ENCODE results near the gene ZNF567. TPM values are rescaled to one million over a fixed set of nuclear protein-coding genes. Genes with fewer than 3 reads are reported as not detected.
"Not testable (repeated sequence)": the region's sequence is repeated elsewhere in the genome, so short reads cannot be mapped to it uniquely, and the experiment has no call there.

The ZNF567 gene
- polyA plus RNA-seq, 6 donors from 2014 or later = 3.3 to 20.0 (median 12.9) TPM

GRCh38 chr19:36707134-36707533 lies 19.7 kb downstream of the ZNF567 start:
- Mint-ChIP-seq H3K36me3 (peaks cover 57 to 63% of the 10 kb centered on the region in 2 donors), H3K9me3 (peaks cover 9 to 91% (median 87%) of the 10 kb centered on the region in 7 donors), H3K4me1 (peaks cover 0 to 8% (median 0%) of the 10 kb centered on the region in 3 donors), H3K27ac (no peak overlapping the region), H3K27me3 (no peaks in the 10 kb centered on the region), H3K4me3 (no peak overlapping the region)
- DNase-seq = no peak
- no peak for ATAC-seq (ENCODE audit: low read depth in 2 of 2)

GRCh38 chr19:36709423-36709822 lies 22.0 kb downstream of the ZNF567 start:
- Mint-ChIP-seq H3K27me3 (no peaks in the 10 kb centered on the region), H3K27ac (no peak overlapping the region), H3K4me3 (no peak overlapping the region), H3K4me1 (peaks cover 0 to 8% (median 0%) of the 10 kb centered on the region in 3 donors), H3K36me3 (peaks cover 77 to 79% of the 10 kb centered on the region in 2 donors), H3K9me3 (peaks cover 11 to 99% (median 95%) of the 10 kb centered on the region in 7 donors)
- DNase-seq = no peak
- ATAC-seq (ENCODE audit: low read depth in 2 of 2) = no peak

DNA sequence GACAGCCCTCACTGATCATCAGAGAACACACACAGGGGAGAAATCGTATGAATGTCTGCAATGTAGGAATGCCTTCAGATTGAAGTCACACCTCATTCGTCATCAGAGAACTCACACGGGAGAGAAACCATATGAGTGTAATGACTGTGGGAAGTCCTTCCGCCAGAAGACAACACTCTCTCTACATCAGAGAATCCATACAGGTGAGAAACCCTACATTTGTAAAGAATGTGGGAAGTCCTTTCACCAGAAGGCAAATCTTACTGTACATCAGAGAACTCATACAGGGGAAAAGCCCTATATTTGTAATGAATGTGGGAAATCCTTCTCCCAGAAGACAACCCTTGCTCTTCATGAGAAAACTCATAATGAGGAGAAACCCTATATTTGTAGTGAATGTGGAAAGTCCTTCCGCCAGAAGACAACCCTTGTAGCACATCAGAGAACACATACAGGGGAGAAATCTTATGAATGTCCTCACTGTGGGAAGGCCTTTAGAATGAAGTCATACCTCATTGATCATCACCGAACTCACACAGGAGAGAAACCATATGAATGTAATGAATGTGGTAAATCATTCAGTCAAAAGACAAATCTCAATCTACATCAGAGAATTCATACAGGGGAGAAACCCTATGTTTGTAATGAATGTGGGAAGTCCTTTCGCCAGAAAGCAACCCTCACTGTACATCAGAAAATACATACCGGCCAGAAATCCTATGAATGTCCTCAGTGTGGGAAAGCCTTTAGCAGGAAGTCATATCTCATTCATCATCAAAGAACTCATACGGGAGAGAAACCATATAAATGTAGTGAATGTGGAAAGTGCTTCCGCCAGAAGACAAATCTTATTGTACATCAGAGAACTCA lies 32.5 kb downstream of the ZNF567 start:
- DNase-seq (no peak), ATAC-seq (ENCODE audit: low read depth in 2 of 2) (no peak)
- Mint-ChIP-seq H3K36me3 (peaks cover 53 to 58% of the 10 kb centered on the region in 2 donors), H3K9me3 (peaks cover 19 to 84% (median 74%) of the 10 kb centered on the region in 7 donors), H3K4me3 (no peak overlapping the region), H3K4me1 (no peaks in the 10 kb centered on the region), H3K27me3 (no peaks in the 10 kb centered on the region), H3K27ac (peak overlapping the region in 1 of 6 donors; percentile 28)

DNA sequence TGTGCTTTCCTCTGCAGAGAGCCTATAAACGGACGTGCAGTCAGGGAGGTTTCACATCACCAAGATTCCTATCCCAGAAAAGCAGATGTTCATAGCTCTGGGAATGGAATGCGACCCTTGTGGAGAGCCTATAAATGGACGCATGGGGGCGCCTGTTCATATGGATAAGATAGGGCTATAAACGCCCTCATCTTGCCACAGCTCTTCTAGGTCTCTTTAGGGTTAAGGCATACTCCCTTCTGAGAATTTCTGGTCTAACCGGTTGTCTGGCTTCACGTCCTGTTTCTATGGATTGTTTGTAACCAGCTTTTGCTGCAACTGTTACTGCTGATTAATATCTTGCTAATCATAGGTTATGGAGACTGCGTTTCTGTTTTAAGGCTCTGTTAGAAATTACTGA lies 48.8 kb downstream of the ZNF567 start:
- H3K27me3 Mint-ChIP-seq; DNase-seq; H3K4me3 Mint-ChIP-seq; H3K4me1 Mint-ChIP-seq; H3K27ac Mint-ChIP-seq; ATAC-seq (ENCODE audit: low read depth in 2 of 2): not testable (repeated sequence)
- peaks cover 25 to 98% (median 90%) of the 10 kb centered on the region in 7 donors for H3K9me3 Mint-ChIP-seq
- peaks cover 58 to 85% of the 10 kb centered on the region in 2 donors for H3K36me3 Mint-ChIP-seq

- DNase-seq = no peak
- no peak overlapping the region for H3K4me3 Mint-ChIP-seq
- H3K4me1 Mint-ChIP-seq = no peaks in the 10 kb centered on the region
- H3K27me3 Mint-ChIP-seq = no peaks in the 10 kb centered on the region
- ATAC-seq (ENCODE audit: low read depth in 2 of 2) = no peak
- no peak overlapping the region for H3K27ac Mint-ChIP-seq
- peaks cover 38 to 39% of the 10 kb centered on the region in 2 donors for H3K36me3 Mint-ChIP-seq
- H3K9me3 Mint-ChIP-seq = peaks cover 5 to 97% (median 91%) of the 10 kb centered on the region in 7 donors
Measured at GRCh38 chr19:36745870-36746269, 58.5 kb downstream of the ZNF567 start.

DNA sequence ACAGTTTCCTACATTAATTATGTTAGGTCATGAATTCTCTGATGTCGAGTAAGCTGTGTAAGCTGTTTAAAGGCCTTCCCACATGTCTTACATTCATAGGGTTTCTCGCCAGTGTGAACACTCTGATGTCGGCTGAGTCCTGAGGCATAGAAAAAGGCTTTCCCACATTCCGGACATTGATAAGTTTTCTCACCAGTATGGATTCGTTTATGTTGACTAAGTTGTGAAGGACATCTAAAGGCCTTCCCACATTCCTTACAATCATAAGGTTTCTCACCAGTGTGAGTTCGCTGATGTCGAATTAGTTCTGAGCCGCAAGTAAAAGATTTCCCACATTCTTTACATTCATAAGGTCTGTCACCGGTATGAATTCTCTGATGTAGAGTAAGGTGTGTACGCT lies 60.3 kb downstream of the ZNF567 start:
- ATAC-seq (ENCODE audit: low read depth in 2 of 2) (no peak), DNase-seq (no peak)
- Mint-ChIP-seq H3K9me3 (peaks cover 0 to 98% (median 91%) of the 10 kb centered on the region in 7 donors), H3K4me1 (no peaks in the 10 kb centered on the region), H3K27ac (no peak overlapping the region), H3K36me3 (peaks cover 45 to 46% of the 10 kb centered on the region in 2 donors), H3K4me3 (no peak overlapping the region), H3K27me3 (no peaks in the 10 kb centered on the region)

DNA sequence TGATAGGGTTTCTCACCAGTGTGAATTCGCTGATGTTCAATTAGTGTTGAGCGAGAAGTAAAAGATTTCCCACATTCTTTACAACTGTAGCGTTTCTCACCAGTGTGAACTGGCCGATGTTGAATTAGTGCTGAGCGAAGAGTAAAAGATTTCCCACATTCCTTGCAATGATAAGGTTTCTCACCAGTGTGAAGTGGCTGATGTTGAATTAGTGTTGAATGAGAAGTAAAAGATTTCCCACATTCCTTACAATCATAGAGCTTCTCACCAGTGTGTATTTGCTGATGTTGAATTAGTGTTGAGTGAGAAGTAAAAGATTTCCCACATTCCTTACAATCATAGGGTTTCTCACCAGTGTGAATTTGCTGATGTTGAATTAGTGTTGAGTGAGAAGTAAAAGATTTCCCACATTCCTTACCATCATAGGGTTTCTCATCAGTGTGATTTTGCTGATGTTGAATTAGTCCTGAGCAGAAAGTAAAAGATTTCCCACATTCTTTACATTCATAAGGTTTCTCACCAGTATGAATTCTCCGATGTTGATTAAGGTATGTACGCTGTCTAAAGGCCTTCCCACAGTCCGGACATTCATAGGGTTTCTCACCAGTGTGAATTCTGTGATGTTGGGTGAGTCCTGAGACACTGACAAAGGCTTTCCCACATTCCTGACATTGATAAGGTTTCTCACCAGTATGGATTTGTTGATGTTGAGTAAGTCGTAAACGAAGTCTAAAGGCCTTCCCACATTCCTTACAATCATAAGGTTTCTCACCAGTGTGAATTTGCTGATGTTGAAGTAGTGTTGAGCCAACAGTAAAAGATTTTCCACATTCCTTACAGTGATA lies 61.2 kb downstream of the ZNF567 start:
- DNase-seq (no peak), ATAC-seq (ENCODE audit: low read depth in 2 of 2) (no peak)
- Mint-ChIP-seq H3K27me3 (no peaks in the 10 kb centered on the region), H3K36me3 (peaks cover 48 to 49% of the 10 kb centered on the region in 2 donors), H3K9me3 (peaks cover 0 to 97% (median 90%) of the 10 kb centered on the region in 7 donors), H3K4me1 (no peaks in the 10 kb centered on the region), H3K4me3 (no peak overlapping the region), H3K27ac (no peak overlapping the region)

DNA sequence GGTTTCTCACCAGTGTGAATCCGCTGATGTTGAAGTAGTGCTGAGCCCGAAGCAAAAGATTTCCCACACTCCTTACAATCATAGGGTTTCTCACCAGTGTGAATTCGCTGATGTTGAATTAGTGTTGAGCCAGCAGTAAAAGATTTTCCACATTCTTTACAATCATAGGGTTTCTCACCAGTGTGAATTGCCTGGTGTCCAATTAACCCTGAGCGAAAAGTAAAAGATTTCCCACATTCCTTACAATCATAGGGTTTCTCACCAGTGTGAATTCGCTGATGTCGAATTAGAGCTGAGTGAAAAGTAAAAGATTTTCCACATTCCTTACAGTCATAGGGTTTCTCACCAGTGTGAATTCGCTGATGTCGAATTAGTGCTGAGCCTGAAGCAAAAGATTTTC lies 62.2 kb downstream of the ZNF567 start:
- Mint-ChIP-seq H3K36me3 (peaks cover 51 to 59% of the 10 kb centered on the region in 2 donors), H3K9me3 (peaks cover 0 to 97% (median 91%) of the 10 kb centered on the region in 7 donors)
- not testable (repeated sequence) for H3K27ac Mint-ChIP-seq; H3K4me3 Mint-ChIP-seq; H3K4me1 Mint-ChIP-seq; H3K27me3 Mint-ChIP-seq; DNase-seq; ATAC-seq (ENCODE audit: low read depth in 2 of 2)

GRCh38 chr19:36750066-36750691 lies 62.8 kb downstream of the ZNF567 start:
- Mint-ChIP-seq H3K36me3 (peaks cover 51 to 63% of the 10 kb centered on the region in 2 donors), H3K4me1 (no peaks in the 10 kb centered on the region), H3K9me3 (peaks cover 0 to 97% (median 90%) of the 10 kb centered on the region in 7 donors)

More at GRCh38 chr19:36750066-36750691, 62.8 kb downstream of the ZNF567 start:
- ATAC-seq (ENCODE audit: low read depth in 2 of 2) (no peak), DNase-seq (no peak)
- Mint-ChIP-seq H3K27me3 (no peaks in the 10 kb centered on the region), H3K4me3 (no peak overlapping the region), H3K27ac (no peak overlapping the region)

Other genes starting within 250 kb of the ZNF567 start
- 10 to 100 TPM; 11.4 to 27.9 (median 17.6) TPM for gene ZNF566, start 198.1 kb upstream of the ZNF567 start, polyA plus RNA-seq (ENCODE audit: low read depth in 6 of 6)
- 10 to 100 TPM in 3 of 6 donors, 1 to 10 TPM in 3; 2.2 to 16.2 (median 10.1) TPM for gene ZNF260, start 159.3 kb upstream of the ZNF567 start, polyA plus RNA-seq (ENCODE audit: low read depth in 6 of 6)
- gene ZNF529, start 114.3 kb upstream of the ZNF567 start, polyA plus RNA-seq (ENCODE audit: low read depth in 6 of 6) = 10 to 100 TPM in 3 of 6 donors, 1 to 10 TPM in 3; 5.9 to 10.8 (median 9.5) TPM
- 10 to 100 TPM in 3 of 6 donors, 1 to 10 TPM in 2, under 1 TPM in 1; 0.28 to 15.5 (median 8.0) TPM for gene ZNF382, start 82.3 kb upstream of the ZNF567 start, polyA plus RNA-seq (ENCODE audit: low read depth in 6 of 6)
- 10 to 100 TPM in 2 of 6 donors, 1 to 10 TPM in 4; 2.5 to 13.0 (median 8.6) TPM for gene ZNF461, start 20.8 kb upstream of the ZNF567 start, polyA plus RNA-seq (ENCODE audit: low read depth in 6 of 6)
- gene ZNF850, start 85.2 kb downstream of the ZNF567 start, polyA plus RNA-seq (ENCODE audit: low read depth in 6 of 6) = 1 to 10 TPM in 2 of 6 donors, under 1 TPM in 3, not detected in 1; 0.29 to 1.8 (median 0.63) TPM
- 10 to 100 TPM in 1 of 6 donors, 1 to 10 TPM in 5; 3.1 to 10.9 (median 7.8) TPM for gene ZNF790, start 150.8 kb downstream of the ZNF567 start, polyA plus RNA-seq (ENCODE audit: low read depth in 6 of 6)
- 10 to 100 TPM in 4 of 6 donors, 1 to 10 TPM in 1, not detected in 1; 8.4 to 13.6 (median 10.9) TPM for gene ZNF345, start 163.3 kb downstream of the ZNF567 start, polyA plus RNA-seq (ENCODE audit: low read depth in 6 of 6)
- 1 to 10 TPM; 3.4 to 6.9 (median 5.0) TPM for gene ZNF829, start 228.7 kb downstream of the ZNF567 start, polyA plus RNA-seq (ENCODE audit: low read depth in 6 of 6)
- gene ZNF568, start 228.7 kb downstream of the ZNF567 start, polyA plus RNA-seq (ENCODE audit: low read depth in 6 of 6) = 10 to 100 TPM in 5 of 6 donors, 1 to 10 TPM in 1; 7.3 to 19.1 (median 13.0) TPM